Umbilical cord (tissue), 2 donors: ENCODE measurements around the gene NELL1. TPM values are rescaled to one million over a fixed set of nuclear protein-coding genes. Genes with fewer than 3 reads are reported as not detected.

Experiments used
- DNase-seq: peaks from one replicate; pipeline ENCODE4 v3.0.0-alpha.2; 2015; ENCODE audit warnings: low spot score
- total RNA-seq: library from RNA; depleted of rRNA; stranded (reverse); fragments of >200 nt; gene quantifications from one replicate; pipeline ENCODE4 v1.2.3, GENCODE V29; 2014; ENCODE audit warnings: low replicate concordance; ENCODE audit not compliant: insufficient read depth

NELL1 gene
- total RNA-seq, 1 donor from 2014 or later = 4.3 TPM

- DNase-seq = no peak
Measured at GRCh38 chr11:20873054-20873453, 203.7 kb downstream of the NELL1 start.

GRCh38 chr11:20874358-20874757 is 205.0 kb downstream of the NELL1 start:
- DNase-seq = no peak

GRCh38 chr11:20875889-20876288 is 206.5 kb downstream of the NELL1 start:
- no peak for DNase-seq

- no peak for DNase-seq
Measured at GRCh38 chr11:20876738-20877137, 207.4 kb downstream of the NELL1 start.

- no peak for DNase-seq
Measured at GRCh38 chr11:20880094-20880493, 210.7 kb downstream of the NELL1 start.

GRCh38 chr11:20881328-20882079 is 212.1 kb downstream of the NELL1 start:
- no peak for DNase-seq

- DNase-seq = no peak
Measured at GRCh38 chr11:20887137-20887536, 217.8 kb downstream of the NELL1 start.

- DNase-seq = no peak
Measured at GRCh38 chr11:20894296-20894695, 224.9 kb downstream of the NELL1 start.

- no peak for DNase-seq
Measured at GRCh38 chr11:20909995-20910726, 240.8 kb downstream of the NELL1 start.

GRCh38 chr11:20910733-20911132 is 241.3 kb downstream of the NELL1 start:
- no peak for DNase-seq

- peak; percentile 52 for DNase-seq
Measured at GRCh38 chr11:20912065-20912821, 242.9 kb downstream of the NELL1 start.

- DNase-seq = no peak
Measured at GRCh38 chr11:20912922-20913512, 243.6 kb downstream of the NELL1 start.

- DNase-seq = no peak
Measured at GRCh38 chr11:20917306-20917705, 247.9 kb downstream of the NELL1 start.

GRCh38 chr11:20926799-20927540 is 257.6 kb downstream of the NELL1 start:
- DNase-seq = no peak

GRCh38 chr11:20931029-20931428 is 261.6 kb downstream of the NELL1 start:
- no peak for DNase-seq

GRCh38 chr11:20933086-20933485 is 263.7 kb downstream of the NELL1 start:
- DNase-seq = no peak

- DNase-seq = no peak
Measured at GRCh38 chr11:20933958-20934357, 264.6 kb downstream of the NELL1 start.

GRCh38 chr11:20934516-20934915 is 265.1 kb downstream of the NELL1 start:
- no peak for DNase-seq

GRCh38 chr11:20937826-20938225 is 268.4 kb downstream of the NELL1 start:
- DNase-seq = no peak

- peak; percentile 6 for DNase-seq
Measured at GRCh38 chr11:20949585-20949984, 280.2 kb downstream of the NELL1 start.

- no peak for DNase-seq
Measured at GRCh38 chr11:20962581-20962980, 293.2 kb downstream of the NELL1 start.
